NCI-H524 treated with DMSO at 0.1 percent for 48 hours (cell line): ENCODE measurements around the gene FBXL17.

Source experiments
- DNase-seq: peaks from one replicate; lab custom pipeline; 2025; lab: John Stamatoyannopoulos, UW

FBXL17 gene

DNA sequence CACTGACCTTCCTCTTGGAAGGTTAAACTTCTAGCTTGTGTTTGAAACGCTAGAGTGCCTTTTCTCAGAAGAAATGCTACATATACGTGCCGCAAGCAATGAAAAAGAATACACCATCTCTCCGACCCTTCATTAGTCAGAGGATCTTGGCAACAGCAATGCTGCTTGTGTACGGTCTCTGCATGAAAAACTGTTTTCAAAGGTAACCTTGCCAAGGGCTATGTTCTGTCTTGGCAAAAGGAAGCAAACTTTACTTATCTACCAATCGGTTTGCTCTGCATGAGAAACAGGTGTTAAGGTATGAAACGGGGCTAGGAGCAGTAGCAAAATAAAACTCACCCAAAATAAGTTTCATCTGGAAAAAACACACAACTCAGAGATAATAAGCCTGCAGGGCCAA, 297.8 kb downstream of the FBXL17 start:
- no peak for DNase-seq

DNA sequence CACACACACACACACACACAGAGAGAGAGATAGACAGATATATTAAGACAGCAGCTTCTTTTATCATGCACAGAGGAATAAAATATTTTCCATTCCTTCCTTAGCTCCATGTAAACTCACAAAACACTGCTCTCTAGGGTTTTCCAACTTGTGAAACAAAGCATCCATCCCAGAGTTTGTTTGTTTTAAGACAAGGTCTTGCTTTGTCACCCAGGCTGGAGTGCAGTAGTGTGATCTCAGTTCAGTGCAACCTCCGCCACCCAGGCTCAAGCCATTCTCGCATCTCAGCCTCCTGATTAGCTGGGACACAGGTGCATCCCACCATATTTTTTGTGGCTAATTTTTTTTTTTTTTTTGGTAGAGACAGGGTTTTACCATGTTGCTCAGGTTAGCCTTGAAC, 298.7 kb downstream of the FBXL17 start:
- no peak for DNase-seq

DNA sequence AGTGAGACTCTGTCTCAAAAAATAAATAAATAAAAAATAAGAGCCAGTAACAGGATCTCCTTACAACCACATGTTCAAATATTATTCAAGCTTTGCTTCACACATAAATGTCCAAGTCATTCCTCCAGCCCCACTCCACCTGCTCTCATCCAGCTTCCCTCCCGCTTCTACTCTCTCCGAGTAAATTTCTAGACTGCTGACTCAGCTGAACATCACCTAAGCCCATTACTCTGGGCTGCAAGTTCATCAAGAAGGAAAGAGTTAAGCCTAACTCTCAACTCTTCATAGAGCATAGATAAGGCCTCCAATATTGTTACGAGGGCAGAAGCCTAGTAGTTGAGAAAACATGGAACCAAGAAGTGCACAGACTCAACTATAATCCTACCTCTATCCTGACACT, 300.2 kb downstream of the FBXL17 start:
- DNase-seq: no peak

DNA sequence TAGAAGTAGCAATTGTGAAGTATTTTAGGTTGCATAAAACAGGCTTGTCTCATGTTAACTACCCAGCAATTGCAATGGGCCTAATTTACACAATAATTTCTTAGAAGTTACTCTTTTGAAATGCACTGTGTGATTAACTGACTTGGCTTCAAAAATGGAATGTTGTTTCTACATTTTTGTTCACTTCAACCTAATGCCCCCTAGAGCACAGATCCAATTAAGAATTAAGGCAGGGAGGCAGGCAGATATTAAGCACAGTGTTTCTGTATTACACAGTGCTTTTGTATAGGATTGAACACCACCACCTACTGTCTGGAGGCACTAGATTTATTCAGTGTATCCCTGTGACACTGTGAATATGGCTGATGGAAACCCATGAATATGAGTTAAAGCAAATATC, 302.1 kb downstream of the FBXL17 start:
- DNase-seq: peak; percentile 4

DNA sequence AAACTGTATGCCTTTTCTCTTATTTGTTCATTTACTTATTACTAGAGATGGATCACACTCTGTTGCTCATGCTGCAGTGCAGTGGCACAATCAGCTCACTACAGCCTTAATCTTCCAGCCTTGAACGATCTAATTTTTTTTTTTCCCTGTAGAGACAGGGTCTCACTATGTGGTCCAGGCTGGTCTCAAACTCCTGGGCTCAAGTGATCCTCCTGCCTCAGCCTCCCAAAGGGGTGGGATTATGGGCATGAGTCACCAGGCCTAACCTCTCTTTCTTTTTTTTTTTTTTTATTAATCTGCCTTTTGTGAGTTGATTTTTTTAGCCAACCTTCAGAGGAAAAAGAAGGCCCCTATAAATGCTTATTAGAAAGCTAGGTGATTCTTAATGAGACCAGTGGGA, 303.0 kb downstream of the FBXL17 start:
- no peak for DNase-seq

DNA sequence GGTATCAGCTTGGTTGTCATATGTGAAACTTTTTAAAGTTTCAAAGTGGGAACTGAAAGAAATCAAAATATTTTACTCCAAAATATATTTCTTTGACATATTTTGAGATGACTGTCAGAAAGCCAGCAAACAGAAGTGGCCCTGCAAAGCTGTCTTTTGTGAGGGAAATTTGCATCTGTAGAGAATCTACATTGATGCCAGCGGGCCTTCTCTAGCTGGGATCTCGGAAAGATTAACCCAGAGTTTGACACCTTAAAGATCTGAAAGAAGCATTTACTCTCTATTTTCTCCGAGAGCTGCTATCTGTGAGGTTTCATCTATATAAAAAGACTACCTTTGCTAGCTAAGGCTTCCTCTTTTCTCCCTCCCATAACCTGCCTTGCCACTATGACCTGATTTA, 303.6 kb downstream of the FBXL17 start:
- DNase-seq: no peak

DNA sequence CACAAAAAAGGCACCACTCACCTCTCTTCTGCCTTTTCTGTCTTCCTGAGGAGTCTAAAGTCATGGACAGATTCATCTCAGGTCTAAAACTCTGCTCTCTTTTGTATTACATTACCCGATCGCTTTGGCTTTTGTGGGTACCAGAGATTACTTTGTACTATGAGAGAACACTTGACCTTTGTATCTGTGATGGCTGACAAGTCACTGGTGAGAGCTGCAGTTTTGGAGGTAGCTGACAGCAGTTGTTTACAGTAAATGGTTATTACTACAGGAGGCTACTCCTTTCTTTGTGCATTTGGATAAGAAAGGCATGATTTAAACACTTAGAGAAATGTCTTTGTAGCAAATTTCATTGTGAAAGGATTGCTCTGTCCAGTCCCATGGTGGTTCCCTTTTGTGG, 307.3 kb downstream of the FBXL17 start:
- no peak for DNase-seq

DNA sequence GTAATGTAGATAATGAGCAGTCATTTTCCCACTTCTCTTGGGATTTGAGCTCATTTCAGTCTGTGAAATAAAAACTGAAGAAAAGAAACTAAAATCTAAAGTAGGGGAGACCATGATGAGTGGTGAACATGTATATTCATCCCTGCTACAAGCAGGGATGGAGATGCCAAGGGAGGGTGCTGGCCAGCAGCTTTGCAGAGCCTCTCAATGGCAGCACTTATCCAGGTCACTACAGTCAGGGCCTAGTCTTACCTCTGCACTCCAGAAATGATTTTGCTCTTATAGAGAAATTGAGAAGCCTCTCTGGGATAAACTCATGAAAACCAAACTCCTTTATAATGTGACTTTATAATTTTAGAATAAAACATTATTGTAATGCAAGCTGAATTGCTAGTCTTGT, 317.6 kb downstream of the FBXL17 start:
- no peak for DNase-seq

DNA sequence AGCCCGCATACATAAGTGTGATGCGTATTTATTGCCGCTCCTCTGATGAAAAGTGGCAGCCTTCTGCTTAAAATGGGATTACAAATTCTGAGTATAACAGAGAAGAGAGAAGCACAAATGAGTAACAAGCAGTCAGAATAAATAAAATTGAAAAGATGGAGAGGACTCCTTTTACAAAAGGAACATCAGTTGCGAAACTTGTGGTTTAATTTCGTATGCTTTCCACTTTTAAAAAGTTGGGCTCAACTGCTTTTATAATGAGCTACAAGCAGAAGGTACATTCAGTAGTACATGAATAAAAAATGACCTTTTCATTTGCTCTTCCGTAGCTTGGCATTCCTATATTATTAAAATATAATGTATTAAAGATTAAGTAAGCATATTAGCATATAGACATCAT, 320.0 kb downstream of the FBXL17 start:
- no peak for DNase-seq

DNA sequence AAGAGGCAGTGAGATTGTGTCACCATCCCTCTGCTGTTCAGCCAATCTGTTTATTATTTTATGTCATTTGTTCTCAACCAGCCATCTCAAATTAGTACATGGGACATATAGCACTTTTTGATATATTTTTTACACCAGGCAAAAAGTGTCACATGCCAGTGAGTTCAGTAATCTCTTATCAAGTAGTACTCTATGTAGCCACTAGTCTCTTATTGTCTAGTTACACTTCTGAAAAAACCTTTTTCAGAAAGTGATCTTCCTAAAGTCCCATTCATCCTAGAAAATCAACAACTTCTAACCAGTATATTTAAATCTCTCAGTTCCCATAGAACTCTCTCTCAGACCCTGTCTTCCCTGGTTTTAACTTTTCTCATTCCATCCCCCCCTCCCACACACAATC, 321.6 kb downstream of the FBXL17 start:
- DNase-seq: no peak

DNA sequence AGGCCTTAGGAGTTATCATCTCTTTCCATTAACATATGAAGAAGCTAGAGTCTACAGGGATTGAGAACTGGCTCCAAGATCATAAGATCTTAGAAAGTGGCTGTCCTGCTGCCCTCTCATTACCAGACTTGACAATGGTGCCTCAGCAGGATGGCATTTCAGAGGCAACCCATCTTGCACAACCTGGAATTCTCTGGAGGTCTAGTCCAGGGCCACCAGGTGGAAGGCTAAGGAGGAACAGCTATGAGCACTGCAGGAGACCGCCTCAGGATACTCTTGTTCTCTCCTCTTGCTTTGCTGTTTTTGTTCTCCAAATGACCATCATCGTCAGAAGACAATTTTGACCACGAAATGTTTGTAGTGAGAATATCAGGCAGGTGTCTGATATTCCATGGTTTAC, 322.6 kb downstream of the FBXL17 start:
- no peak for DNase-seq

DNA sequence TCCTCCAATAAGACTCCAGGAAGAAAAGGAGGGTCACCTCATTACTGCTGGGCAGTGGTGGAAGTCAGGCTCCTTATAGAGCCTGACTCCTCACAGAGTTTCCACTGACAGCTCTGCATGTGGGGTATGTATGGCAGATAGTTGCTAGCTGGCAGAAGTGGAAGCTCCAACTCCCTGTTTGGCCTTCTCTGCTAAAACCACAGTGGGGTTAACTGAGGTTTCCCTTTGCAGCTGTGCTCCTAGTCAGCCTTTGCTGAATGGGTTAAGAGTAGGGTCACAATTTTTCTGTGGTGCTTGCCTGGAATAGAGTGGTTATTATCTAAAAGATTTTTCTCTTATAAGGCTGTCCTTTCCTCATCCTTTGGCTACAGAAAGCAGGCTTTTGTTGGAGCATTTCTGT, 327.5 kb downstream of the FBXL17 start:
- DNase-seq: no peak

DNA sequence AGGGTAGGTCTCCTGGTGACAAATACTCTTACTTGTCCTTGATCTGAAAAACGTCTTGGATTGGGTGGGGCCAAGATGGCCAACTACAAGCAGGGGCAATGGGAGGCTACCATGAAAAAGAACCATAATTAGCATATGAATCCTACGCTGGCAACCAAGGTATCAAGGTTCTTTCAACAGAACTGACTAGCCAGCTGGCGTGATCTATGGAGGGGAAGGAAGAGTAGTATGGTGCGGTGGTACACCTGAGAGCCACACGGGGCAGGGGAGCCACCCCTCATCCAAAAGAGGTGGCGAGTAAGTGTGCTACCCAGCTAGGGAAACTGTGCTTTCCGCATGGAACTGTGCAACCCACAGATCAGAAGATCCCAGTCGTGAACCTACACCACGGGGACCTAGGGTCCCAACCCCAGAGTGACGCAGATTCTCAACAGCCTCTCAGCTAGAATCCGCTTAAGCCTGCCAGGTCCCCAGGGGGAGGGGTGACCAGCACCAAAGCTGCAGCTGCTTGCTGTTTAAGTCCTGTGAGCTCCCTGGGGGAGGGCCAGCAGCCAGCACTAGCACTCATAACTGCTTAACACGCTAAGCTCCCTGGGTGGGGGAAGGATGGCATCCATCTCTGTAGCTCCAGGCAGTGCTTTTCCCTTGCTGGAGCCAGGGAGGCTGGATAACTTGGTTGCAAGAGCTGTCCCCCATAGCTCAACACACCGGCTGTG, 334.8 kb downstream of the FBXL17 start:
- peak; percentile 86 for DNase-seq

DNA sequence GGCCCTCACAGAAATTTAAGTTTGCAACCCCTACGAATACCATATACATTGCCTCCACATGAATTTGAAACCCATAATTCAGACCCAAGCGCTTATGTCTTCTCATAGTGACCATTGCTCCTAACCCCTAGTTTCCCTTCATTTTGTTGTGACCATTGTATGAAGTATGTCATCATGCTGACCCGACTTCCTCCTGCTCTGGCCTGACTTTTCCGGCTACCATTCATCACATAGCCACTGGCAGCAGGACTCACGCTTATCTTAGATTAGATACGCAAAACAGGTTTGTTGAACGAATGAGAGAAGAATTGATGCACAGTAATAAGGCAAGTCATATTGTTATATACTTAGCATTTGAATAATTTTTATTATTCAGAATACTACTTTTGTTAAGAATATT, 345.4 kb downstream of the FBXL17 start:
- DNase-seq: no peak

DNA sequence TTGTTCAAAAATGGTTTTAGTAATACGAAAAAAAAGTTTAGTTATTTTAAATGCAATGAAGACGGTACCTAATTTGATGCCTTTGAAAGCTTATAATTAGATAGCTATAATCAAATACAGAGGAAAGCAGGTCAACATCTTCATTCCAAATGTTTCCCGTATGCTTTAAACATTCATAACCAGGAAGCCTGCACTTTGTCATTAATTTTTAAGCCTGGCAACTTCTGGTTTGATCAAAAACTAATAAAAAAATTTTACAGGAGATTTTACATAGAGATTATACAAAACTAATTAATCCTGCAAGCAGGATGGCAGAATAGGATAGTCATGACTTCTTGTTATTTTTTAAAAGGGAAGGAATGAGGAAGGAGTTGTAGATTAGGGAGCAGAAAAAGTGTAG, 353.0 kb downstream of the FBXL17 start:
- DNase-seq: no peak

DNA sequence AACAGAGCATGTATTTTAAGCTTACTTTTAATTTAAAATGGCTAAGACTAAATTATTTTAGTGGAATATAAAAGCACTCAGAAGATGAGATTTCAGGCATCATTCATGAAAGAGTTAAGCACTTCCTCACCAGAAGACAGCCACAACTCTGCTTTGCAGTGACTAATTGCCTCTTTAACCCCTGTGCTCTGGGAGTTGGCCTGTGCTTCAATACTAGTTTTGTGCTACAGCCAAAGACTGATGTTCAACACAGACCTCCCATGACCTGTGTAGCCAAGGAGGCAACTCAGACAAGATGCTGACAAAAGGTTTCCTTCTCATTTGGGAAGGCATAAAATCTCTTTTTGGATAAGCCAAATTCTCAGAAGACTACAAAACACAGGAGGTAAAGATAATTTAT, 353.5 kb downstream of the FBXL17 start:
- DNase-seq: no peak

DNA sequence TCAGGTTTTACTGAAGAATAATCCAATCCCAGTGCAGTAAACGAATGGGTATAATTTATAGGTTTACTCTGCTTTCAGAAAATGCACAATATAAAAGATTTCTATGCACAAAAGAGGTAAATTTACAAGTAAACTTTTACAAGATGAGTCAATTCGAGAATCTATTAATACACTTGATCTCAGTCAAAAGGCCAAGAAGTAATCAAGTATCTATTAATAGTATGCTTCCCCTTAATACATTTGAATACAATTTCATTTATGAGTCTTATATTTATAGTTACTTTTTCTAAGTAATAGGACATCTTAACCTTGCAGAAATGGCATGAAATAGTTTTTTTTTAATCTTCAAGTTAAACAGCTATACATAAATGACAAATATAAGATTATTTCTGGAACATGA, 355.9 kb downstream of the FBXL17 start:
- DNase-seq: no peak

DNA sequence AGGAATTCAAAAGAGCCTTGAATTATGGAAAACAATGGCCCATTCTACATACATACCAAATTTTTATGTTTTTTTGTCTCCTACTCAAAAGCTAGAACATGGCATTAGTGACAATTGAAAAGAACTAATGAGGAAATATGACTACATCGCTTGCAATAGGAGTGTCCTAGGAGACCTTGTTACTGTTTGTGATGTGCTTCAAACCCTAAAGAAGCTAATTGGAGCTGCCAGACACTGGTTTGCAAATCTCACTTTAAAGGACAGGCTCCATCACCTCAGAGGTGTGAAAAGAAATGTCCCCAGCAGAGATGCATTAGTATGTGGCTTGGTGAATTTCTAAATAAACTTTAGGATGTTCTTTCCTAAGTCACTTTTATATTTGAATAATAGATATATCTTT, 356.9 kb downstream of the FBXL17 start:
- no peak for DNase-seq

DNA sequence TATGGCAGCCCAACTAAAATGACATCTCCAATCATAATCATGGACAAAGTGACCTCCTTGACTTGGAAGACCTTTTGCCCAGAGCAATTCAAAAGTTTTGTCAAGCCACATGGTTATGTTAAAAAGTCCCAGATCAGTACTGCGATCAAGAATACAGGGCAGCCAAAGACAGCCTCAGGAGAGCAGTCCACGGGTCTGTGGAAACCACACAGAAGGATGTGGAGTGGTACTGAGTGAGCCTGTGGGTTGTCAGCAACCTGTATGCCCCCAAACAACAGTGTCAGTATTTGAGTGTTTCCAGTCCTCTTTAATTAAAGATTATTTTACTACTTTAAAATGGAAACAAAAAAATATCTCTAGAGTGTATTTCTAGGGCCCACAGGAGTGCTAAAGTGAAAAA, 365.8 kb downstream of the FBXL17 start:
- no peak for DNase-seq

DNA sequence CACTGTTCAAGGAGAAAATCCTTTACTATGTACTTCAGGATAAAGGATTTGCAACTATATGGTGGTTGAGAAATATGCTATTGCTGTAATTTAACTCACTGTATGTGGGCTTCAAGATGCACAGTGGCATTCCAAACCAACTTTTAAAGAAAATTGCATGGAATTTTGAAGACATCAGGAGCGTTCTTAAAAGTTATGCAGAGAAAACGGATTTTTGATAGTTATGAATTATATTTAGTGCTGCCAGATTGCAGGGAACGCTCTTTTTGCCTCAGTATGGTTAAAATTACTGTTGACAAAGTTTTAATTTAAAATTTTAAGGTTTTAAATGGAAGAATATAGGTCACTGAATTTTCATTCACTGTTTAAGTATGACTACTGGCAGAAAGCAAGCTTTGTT, 375.1 kb downstream of the FBXL17 start:
- DNase-seq: no peak

DNA sequence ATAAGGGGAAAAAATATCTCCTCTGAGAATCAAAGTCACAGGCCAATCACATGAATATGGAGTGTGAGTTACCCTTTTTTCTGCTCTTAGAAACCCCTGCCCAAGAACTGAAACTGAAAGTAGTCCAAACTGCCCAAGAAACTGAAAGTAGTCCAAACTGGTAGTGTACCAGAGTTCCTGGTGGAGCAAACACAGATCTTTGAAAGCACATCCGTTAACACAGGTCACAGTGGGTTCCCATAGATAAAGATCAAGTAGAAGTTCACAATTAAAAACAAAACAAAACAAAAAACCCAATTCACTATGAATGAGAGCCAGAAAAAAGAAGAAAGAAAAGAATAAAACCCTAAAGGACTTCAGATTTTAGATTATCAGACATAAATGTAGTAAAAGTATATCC, 378.7 kb downstream of the FBXL17 start:
- DNase-seq: no peak

DNA sequence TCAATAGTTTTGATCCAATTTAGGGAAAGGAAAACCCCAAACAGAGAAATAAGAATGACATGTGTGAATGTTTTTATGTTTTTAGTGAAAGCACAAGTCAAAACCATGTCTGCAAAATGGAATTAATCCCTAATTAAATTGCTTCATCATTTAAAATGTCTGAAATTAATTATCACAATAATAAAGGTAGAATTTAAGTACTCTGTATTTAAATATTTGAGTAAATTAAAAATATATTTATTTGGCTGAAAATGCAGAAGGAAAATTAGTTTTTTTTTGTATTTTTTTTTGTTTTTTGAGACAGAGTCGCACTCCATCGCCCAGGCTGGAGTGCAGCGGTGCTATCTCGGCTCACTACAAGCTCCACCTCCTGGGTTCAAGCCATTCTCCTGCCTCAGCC, 380.7 kb downstream of the FBXL17 start:
- DNase-seq: no peak

DNA sequence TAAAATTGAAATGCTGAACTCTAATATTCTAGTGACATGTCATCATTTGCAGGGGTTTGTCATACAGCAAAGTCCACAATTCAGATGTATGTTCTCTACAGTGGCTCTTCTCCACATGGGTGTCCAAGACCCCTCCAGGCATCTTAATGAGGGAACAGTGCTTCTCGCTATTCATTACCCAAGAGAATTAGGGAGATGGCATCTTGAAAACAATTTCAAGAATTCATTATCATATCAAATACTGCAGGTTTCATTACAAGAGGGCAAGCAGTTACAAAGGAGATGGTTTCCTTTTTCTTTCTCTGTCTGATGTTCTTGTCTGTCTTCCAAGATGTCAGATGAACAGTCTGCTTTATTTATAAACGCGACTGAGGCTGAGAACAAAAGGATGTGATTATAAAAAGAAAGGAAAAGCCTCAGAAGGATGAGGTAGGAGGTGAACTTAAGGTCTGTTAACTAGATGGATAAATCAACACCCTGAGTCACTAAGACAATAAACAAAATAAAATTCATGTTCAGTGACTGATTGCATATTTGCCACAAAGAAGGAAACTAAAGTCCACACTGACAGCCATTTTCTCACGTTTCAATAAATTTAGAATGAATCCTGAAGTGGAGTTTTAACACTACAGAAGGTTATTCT, 384.4 kb downstream of the FBXL17 start:
- no peak for DNase-seq

DNA sequence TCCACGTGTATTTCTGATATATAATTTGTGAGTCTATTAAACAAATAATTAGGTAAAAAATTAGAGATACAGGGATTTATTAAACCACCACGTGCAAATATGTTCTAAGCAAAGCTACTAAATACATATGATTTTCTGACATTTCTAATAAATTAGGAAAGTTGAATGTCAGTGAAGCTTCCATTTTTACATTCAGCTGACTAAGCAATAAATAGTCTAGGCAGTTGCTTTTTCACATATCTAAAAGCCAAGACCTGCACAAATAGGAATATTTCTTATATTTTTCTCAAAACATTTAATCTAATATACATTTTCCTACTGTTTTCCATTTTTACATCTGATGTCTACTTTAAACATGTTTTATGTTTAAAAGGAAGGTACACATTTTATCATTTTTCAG, 388.6 kb downstream of the FBXL17 start:
- no peak for DNase-seq
